Embryonic facial prominence (tissue), 1 donor: ENCODE measurements around the gene TUBB6.

ENCODE experiments used
- DNase-seq: peaks from one replicate; pipeline ENCODE4 v3.0.0-alpha.2; 2016; ENCODE audit errors: extremely low spot score

Gene TUBB6

GRCh38 chr18:12338382-12338781 is 30.3 kb downstream of the TUBB6 start:
- no peak for DNase-seq

- DNase-seq: no peak
Measured at GRCh38 chr18:12340945-12341660, 33.1 kb downstream of the TUBB6 start.

GRCh38 chr18:12342661-12343060 is 34.6 kb downstream of the TUBB6 start:
- DNase-seq: no peak

- DNase-seq: no peak
Measured at GRCh38 chr18:12345491-12346239, 37.6 kb downstream of the TUBB6 start.

- DNase-seq: no peak
Measured at GRCh38 chr18:12346240-12346565, 38.2 kb downstream of the TUBB6 start.

- DNase-seq: no peak
Measured at GRCh38 chr18:12347895-12348294, 39.9 kb downstream of the TUBB6 start.

- DNase-seq: no peak
Measured at GRCh38 chr18:12352188-12352587, 44.1 kb downstream of the TUBB6 start.

GRCh38 chr18:12359515-12359927 is 51.5 kb downstream of the TUBB6 start:
- no peak for DNase-seq

GRCh38 chr18:12361770-12362378 is 53.8 kb downstream of the TUBB6 start:
- no peak for DNase-seq

- DNase-seq: no peak
Measured at GRCh38 chr18:12362473-12363174, 54.6 kb downstream of the TUBB6 start.

GRCh38 chr18:12366379-12366778 is 58.3 kb downstream of the TUBB6 start:
- DNase-seq: no peak

- no peak for DNase-seq
Measured at GRCh38 chr18:12366784-12367183, 58.7 kb downstream of the TUBB6 start.

- DNase-seq: no peak
Measured at GRCh38 chr18:12369211-12369610, 61.2 kb downstream of the TUBB6 start.

- DNase-seq: no peak
Measured at GRCh38 chr18:12371590-12371989, 63.5 kb downstream of the TUBB6 start.

- no peak for DNase-seq
Measured at GRCh38 chr18:12372406-12372805, 64.4 kb downstream of the TUBB6 start.

- DNase-seq: no peak
Measured at GRCh38 chr18:12373116-12373770, 65.2 kb downstream of the TUBB6 start.

- DNase-seq: no peak
Measured at GRCh38 chr18:12373771-12374116, 65.7 kb downstream of the TUBB6 start.

GRCh38 chr18:12374401-12374800 is 66.4 kb downstream of the TUBB6 start:
- DNase-seq: no peak
